ENCODE data around the gene SLC19A1.

The SLC19A1 gene

DNA sequence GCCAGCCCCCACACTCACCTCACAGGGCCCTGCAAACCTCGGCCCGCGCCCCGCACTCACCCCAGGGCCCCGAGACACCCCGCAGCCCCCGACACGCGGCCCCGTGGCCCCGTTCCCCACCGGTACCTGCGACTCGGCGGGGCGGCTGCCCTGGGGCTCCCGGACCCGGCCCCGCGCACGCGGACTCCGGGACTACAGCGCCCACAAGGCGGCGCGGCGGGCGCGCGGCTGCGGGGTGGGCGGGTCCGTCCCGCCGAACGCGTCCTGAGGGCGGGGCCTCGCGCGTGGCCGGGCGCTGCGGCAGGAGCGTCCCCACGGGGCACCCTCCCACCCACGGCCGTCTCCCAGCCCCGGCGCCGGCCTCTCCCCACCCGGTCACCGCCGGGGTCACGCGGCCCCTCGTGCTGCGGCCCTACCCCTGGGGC, at the start of gene SLC19A1:
SLC19A1 (minus strand) TSS at position 199 of the 425 bp plus-strand sequence. CDS start 4,481 bp downstream, outside the sequence.
- peak; percentile 59 for DNase-seq

DNA sequence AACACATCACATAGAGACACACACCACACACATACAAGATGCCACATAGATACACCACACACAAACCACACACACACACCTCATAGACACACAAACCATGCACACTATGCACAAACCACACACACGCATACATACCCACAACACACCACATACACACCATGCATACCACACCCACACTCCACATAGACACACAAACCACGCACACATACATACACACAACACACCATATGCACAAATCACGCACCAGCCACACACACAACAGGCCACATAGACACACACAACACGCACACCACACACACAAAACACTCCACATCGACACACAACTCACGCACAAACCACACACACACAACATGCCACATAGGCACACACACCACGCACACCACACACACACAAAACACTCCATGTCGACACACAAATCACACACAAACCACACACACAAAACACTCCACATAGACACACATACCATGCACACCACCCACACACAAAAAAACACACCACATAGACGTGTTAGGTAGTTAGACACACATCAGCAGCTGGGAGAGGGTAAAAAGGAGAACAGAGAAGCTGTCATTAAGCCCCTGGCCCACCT, 49.5 kb upstream of the SLC19A1 start:
- no peak for DNase-seq

DNA sequence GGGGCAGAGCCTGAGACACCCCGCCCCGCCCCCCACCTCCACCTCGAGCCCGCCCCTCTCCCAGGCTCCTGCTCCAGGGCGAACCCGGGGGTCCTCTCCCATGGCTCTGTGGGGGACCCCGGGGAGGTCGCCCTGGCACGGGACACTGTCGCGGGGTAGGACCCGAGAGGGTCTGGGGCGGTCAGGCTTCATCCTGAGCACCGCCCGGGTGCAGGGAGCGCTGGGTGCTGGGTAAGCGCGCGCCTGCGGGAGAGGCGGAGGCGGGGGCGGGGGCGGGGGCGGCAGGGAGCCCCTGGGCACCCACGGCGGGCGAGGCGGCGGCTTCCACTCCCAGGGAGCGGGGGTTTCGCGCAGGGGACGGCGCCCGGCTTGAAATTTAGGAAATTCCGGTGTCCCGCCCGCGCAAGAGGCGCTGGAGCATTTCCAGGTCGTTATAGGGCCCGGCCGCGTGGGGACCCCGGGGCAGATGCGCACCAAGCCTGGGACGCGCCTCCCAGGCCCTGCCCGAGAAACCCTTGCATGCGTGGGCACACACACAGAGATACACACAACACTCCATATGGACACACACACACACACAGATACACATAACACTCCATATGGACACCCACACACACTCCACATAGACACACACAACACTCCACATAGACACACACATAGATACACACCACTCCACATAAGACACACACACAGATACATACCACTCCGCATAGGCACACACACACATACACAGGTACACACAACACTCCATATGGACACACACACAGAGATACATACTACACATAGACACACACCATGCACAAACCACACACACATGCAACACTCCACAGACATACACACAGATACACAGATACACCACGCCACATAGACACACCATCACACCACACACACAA, 48.7 kb upstream of the SLC19A1 start:
- no peak for DNase-seq

DNA sequence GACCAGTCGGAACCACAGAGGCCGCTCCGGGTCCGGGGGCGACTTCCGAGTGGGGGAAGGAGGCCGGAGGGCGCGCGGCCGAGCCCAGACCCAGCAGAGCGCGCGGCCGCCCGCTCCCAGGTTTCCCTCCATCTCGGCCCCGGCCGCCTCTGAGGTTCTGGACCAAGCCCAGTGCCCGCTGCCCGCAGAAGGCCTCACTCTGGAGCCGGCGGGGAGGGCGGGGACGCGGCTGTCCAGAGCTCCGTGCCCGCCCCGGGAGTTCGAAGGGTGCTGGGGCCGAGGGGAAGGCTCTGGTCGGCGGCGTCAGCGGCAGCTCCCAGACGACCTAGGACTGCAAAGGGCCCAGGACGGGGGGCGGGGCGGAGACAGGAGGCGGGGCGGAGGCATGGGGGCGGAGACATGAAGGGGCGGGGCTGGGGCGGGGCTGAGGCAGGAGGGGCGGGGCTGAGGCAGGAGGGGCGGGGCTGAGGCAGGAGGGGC, 48.0 kb upstream of the SLC19A1 start:
- no peak for DNase-seq

DNA sequence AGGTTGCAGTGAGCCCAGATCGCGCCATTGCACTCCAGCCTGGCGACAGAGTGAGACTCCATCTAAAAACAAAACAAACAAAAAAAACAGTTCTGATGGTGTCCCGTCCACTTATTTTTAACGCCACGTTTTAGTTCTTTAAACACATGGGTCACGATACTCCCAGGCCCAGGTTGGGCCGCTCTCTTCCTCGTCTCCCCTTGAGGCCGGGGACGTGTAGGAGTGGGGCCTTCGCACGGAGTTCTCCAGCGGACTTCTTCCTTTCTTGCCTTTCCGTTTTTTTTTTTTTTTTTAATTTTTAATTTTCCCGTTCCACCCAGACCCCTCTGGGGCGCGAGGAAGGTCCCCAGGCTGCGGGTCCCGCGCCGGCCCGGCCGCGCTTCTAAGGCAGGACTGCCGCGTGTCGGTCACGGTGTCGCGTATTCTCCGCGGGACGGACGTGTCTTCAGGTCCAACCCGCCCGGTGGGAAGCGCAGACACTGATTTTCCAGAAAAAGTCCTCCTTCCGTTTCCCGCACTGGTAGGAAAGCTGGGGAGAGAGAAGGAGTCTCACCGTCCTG, 47.5 kb upstream of the SLC19A1 start:
- DNase-seq: no peak

DNA sequence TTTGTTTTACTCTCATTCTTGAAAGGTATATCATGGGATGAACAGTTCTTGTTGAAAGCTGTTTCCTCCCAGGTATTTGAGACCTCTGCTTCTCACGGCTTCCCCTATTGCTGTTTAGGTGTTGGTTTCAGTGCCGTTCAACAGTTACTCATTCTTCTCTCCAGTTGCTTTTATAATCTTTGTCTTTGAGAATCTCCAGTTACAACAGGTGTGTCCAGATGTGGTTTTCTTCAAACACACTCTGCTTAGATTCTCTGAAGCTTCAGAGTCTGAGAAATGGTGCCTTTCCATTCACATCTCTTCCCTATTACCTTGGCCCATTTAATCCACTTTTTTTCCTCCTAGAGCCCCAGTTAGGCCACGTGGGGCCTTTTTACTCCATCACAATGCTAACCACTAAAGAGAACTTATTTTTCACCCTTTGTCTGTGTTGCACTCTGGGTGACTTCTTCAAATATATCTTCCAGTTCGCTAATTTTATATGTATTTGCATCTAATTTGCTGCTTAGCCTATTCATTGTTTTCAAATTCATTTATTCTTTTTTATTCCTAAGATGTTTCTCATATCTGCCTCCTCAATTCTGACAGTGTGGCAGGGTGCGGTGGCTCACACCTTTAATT, 46.7 kb upstream of the SLC19A1 start:
- no peak for DNase-seq

DNA sequence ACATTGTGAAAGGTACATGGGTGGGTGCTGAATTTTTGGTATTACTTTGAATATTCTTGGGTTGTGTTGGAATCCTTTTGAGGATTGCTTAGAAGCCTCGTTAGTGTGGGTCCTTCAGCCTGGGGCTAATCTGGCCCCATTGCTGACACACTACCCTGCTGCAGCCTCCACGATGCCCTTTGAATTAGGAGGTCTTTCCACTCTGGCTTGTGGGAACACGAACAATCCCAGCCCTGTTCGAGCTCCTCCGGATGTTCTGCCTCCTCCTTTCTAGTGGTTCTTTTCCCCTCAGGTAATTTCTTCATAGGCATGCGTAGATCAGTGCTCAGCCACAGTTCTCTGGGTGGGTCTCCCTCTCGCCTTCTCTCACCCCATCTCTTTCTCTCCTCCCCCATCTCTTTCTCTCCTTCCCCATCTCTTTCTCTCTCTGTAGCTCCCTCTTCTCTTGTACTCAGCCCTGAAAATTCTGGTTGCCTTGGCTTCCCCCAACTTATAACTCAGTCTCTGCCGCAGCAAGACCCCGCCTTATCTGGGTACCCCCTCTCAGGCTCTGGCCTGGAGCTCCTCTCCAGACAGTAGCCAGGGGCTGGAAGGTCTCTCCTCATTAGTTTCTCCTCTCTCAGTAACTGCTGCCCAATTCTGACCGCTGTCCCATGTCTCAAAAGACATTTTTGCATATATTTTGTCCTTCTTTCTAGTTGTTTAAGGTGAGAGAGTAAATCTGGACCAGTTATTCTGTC, 46.0 kb upstream of the SLC19A1 start:
- DNase-seq: no peak

DNA sequence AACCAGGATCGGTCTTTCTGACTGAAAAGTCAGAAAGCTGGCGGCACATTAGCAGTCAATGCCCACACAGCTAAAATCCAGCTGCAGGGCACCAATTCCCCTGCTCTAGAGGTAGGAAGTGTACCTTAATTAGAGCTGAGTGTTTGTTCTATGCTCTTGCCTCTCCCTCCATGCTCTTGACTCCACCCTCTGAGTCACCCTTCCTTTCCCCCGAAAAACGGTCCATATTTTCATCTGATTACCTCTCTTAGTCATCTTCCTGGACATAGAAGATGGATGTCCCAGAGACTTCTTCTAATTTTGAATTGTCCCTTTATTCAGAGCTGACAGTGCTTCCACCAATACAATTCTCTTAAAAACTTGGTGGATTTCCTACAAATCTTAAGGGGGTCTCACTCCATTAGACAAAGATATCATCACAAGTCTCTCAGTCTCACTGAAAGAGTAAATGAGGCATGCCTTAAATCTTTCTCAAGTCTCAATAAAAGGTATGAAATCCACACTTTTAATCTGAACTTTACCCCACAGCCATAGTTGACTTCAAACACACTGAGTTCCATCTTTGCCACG, 44.1 kb upstream of the SLC19A1 start:
- DNase-seq: no peak

DNA sequence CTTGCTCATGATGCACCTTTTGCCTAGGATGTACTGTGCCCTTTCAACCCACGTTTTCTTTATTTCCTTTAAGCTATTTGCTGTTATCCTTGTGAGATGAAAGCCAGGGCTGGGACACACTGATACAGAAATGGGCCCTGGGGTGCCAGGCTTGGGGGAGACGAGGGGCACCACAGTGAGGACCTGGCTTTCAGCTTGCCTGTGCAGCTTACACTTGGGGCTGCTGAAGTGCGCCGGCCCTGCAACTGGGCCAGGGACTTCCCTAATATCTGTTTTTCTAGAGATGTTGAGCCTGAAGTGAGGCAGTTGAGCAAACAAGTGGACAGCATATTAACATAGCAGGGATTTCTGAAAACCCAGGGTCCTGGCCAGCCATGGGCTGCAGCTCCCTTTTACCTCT, 42.5 kb upstream of the SLC19A1 start:
- DNase-seq: no peak

DNA sequence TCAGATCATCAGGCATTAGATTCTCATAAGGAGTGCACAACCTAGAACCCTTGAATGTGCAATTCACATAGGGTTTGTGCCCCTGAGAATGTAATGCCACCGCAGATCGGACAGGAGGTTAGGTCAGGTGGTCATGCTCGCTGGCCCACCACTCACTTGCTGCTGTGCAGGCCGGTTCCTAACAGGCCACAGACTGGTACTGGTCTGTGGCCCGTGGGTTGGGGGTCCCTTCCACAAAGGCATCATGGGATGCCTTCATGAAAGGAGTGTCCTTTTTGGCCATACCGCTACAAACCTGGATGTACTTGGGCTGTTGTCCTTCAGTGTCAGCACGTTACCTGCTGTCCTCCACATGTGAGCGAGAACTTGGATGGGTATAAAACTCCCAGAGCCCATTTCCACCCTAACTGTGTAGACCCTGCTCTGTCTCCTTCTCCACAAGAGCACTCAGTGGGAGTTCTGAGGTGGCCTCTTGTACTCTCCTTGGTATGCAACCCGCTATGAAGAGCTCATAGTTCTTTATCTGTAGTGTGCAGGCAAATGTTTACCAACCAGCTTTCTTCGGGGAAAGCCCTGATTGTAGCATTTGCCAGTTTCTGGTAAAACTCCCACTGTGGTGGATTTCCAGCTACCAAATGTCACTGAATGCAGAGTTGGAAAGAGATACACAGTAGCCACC, 41.7 kb upstream of the SLC19A1 start:
- DNase-seq: no peak

DNA sequence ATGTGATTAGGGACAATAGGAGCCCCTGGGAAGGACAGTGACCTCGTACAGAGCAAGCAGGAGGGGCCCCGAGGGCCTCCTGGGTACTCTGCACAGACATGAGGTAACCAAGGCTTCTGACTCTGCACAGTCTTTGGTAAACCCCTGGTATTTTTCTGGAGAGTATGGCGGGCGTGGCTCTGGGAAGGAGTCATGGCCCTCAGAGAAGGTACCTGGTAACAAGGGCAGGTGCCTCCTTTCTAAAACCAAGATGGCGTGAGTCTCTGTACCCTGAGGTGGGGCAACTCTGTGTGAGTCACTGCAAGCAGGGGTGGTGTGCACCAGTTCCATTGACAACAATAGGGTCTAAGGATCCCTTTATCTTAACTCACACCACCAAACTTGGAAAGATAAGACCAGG, 39.9 kb upstream of the SLC19A1 start:
- DNase-seq: no peak

DNA sequence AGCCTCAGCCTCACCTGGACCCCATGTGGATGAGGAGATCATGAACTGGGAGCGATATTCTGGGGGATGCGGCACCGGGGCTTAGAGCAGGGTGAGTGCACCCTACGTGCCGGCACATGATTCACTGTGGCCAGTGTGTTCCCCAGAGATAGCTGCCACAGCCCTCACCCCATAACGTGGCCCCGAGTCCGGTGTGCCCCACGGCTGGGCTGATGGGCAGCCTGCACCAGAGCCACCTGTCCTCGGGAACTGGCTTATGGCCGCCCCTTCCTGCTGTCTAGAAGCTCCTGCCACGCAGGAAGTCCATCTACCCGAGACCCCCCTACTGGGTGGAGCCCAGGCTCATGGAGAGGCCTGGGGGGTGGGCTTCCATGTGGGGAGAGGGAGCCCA, 39.1 kb upstream of the SLC19A1 start:
- DNase-seq: no peak

DNA sequence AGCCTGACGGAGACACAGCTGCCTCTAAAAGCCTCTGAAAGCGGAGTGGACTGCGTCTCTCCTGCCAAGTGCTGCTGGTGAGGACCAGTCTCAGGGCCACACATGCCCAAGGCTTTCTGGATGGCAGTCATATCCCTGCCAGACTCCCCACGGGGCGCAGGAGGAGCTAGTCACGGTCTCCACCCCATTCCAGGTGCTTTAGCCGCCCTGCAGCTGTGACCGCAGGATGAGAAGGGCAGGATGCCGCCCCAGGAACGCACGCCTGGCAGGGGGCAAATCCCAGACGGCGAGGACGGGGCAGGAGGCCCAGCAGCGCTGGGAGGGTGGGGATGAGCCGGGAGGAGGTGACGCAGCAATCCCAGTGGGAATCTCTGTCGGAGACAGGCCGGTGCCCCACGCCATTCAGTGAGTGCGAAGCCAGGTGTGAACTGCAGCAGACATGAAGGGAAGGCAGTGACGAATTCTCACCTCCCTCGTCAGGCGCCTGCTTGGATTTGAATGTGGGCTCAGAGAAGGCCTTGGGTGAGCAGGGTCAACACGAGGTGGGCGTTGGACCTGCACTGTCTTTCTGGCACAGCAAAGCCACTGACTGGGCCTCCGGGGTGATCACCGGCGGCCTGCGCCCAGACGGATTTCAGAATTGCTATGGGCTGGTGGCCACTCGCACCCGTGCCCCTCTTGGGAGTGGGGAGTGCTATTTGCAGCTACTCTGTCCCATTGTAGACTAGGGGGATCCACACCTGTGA, 38.5 kb upstream of the SLC19A1 start:
- DNase-seq: no peak

DNA sequence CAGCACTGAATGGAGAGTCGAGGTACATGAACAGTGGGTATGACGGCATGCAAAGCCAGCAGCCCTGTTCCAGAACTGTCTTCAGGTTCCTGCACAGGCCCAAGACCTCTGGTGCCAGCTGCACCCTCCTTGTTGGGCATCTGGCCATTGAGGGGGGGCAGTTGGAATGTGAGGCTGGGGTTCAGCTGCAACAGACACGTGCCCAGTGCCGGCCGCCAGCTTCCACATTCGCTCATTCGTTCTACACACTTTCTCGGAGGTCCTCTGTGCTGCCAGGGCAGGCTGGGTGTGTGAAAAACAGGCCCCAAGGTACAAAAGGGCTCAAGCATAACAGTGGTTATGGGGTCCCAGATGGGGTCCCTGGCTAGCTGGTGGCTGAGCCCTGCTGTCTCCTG, 37.9 kb upstream of the SLC19A1 start:
- DNase-seq: no peak

DNA sequence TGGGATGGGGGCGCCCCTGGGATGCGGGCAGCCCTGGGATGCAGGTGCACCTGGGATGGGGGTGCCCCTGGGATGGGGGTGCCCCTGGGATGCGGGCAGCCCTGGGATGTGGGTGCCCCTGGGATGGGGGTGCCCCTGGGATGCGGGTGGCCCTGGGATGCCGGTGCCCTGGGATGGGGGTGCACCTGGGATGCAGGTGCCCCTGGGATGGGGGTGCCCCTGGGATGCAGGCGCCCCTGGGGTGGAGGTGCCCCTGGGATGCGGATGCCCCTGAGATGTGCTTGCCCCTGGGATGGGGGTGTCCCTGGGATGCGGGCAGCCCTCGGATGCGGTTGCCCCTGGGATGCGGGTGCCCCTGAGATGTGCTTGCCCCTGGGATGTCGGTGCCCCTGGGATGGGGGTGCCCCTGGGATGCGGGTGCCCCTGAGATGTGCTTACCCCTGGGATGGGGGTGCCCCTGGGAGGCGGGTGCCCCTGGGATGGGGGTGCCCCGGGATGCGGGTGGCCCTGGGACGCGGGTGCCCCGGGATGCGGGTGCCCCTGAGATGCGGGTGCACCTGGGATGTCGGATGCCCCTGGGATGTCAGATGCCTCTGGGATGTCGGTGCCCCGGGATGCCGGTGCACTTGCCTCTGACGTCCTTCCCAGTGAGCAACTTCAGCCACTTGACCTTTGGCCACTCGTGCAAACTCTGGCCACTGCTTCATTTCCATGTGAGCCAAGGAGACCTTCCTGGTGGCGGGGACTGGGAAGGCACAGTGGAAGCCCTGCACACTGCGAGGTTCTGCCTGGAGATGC, 37.3 kb upstream of the SLC19A1 start:
- DNase-seq: no peak

DNA sequence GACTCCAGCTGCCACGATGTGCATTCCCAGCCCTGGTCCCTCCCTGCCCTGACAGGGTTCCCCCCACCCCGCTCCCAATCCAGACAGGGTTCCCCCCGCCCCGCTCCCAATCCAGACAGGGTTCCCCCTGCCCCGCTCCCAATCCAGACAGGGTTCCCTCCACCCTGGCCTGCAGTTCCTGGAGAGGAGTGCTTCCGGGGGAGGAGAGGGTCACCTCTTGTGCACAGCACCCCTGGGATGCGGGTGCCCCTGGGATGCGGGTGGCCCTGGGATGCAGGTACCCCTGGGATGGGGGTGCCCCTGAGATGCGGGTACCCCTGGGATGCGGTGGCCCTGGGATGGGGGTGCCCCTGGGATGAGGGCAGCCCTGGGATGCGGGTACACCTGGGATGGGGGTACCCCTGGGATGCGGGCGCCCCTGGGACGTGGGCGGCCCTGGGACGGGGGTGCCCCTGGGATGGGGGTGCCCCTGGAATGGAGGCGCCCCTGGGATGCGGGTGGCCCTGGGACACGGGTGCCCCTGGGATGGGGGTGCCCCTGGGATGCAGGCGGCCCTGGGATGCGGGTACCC, 36.7 kb upstream of the SLC19A1 start:
- DNase-seq: no peak

DNA sequence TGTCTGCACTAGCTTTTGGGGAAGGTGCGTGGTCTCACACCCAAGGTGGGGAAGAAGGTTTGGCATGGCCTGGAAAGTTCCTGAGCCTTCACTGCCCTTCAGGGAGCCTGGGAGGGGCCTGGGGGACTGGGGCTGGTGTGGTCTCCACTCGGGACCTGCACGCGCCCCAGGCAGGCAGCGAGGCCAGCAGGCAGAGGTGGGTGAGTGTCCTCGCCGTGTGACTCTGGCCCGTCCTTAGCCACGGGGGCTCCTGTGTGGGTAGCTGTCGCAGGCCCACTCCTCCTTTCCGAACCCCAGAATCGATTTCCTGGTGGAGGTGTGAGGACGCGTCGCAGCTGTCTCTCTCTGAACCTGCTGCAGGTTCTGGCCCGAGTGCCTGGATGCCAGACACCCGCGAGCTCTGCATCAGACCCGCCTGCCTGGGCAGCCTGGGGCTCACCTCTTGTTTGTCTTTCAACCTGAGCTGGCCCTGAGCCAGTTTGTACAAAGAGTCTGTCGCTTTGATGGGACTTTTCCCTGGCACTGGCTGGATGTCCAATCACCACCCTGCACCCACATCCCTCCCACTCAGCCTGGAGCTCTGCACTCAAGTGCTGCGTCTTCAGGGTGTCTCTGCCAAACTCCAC, 36.0 kb upstream of the SLC19A1 start:
- DNase-seq: no peak

DNA sequence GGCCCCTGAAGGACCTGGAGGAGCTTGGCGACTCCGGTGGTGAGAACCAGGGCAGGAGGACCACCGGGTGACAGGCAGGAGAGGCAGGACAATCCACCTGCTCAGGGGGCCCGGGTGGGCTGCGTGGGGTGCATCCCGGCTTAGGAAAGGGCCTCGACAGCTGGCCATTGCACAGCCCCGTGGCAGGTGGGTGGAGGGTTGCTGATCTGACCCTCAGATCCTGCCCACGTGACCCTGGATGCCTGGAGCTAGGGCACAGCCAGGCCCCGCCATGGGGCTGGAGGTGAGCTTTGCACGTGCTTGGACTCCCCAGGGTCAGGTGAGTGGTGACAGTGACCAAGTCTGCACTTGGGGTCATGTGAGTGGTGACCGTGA, 35.5 kb upstream of the SLC19A1 start:
- no peak for DNase-seq

All from NCI-H2107 (cell line).